Activated naive CD4-positive, alpha-beta T cell treated with anti-CD3 and anti-CD28 coated beads, Interleukin-2, amount 50 U/mL, for 24 hours (primary cell): ENCODE measurements around the gene SLC6A3.
"Not testable (repeated sequence)": the region's sequence is repeated elsewhere in the genome, so short reads cannot be mapped to it uniquely, and the experiment has no call there.

ENCODE experiments used
- H3K27ac Mint-ChIP-seq: one replicate; pipeline ENCODE4 v1.8.0; 2021; ENCODE audit warnings: mild to moderate bottlenecking, mixed read lengths
- H3K27me3 Mint-ChIP-seq: one replicate; pipeline ENCODE4 v1.8.0; 2021; ENCODE audit warnings: mixed read lengths
- H3K36me3 Mint-ChIP-seq: one replicate; pipeline ENCODE4 v1.8.0; 2021; ENCODE audit warnings: mixed read lengths
- H3K4me1 Mint-ChIP-seq: one replicate; pipeline ENCODE4 v1.8.0; 2021; ENCODE audit warnings: mixed read lengths
- H3K4me3 Mint-ChIP-seq: one replicate; pipeline ENCODE4 v1.8.0; 2021; ENCODE audit warnings: mild to moderate bottlenecking, mixed read lengths
- H3K9me3 Mint-ChIP-seq: one replicate; pipeline ENCODE4 v1.8.0; 2021; ENCODE audit warnings: mixed read lengths

SLC6A3 gene

GRCh38 chr5:1376981-1377380 is 68.3 kb downstream of the SLC6A3 start:
- H3K4me1 Mint-ChIP-seq = peaks cover 4% of the 10 kb centered on the region
- H3K36me3 Mint-ChIP-seq = no peaks in the 10 kb centered on the region
- no peak overlapping the region for H3K27ac Mint-ChIP-seq
- no peak overlapping the region for H3K4me3 Mint-ChIP-seq
- no peaks in the 10 kb centered on the region for H3K27me3 Mint-ChIP-seq
- no peaks in the 10 kb centered on the region for H3K9me3 Mint-ChIP-seq

- H3K9me3 Mint-ChIP-seq = no peaks in the 10 kb centered on the region
- H3K36me3 Mint-ChIP-seq = no peaks in the 10 kb centered on the region
- no peak overlapping the region for H3K4me3 Mint-ChIP-seq
- no peaks in the 10 kb centered on the region for H3K27me3 Mint-ChIP-seq
- H3K4me1 Mint-ChIP-seq = peaks cover 4% of the 10 kb centered on the region
- no peak overlapping the region for H3K27ac Mint-ChIP-seq
Measured at GRCh38 chr5:1375871-1376810, 69.1 kb downstream of the SLC6A3 start.

- Mint-ChIP-seq H3K9me3 (no peaks in the 10 kb centered on the region), H3K27me3 (no peaks in the 10 kb centered on the region), H3K4me3 (no peak overlapping the region), H3K36me3 (no peaks in the 10 kb centered on the region), H3K27ac (no peak overlapping the region), H3K4me1 (no peaks in the 10 kb centered on the region)
Measured at GRCh38 chr5:1374679-1375055, 70.6 kb downstream of the SLC6A3 start.

- H3K4me3 Mint-ChIP-seq = no peak overlapping the region
- no peaks in the 10 kb centered on the region for H3K27me3 Mint-ChIP-seq
- no peaks in the 10 kb centered on the region for H3K9me3 Mint-ChIP-seq
- H3K27ac Mint-ChIP-seq = no peak overlapping the region
- H3K4me1 Mint-ChIP-seq = no peaks in the 10 kb centered on the region
- no peaks in the 10 kb centered on the region for H3K36me3 Mint-ChIP-seq
Measured at GRCh38 chr5:1374030-1374678, 71.1 kb downstream of the SLC6A3 start.

- H3K27ac Mint-ChIP-seq, H3K4me3 Mint-ChIP-seq, H3K27me3 Mint-ChIP-seq, H3K4me1 Mint-ChIP-seq, H3K9me3 Mint-ChIP-seq, H3K36me3 Mint-ChIP-seq: not testable (repeated sequence)
Measured at GRCh38 chr5:1371972-1372342, 73.3 kb downstream of the SLC6A3 start.

GRCh38 chr5:1371218-1371971 is 73.8 kb downstream of the SLC6A3 start:
- no peaks in the 10 kb centered on the region for H3K27me3 Mint-ChIP-seq
- H3K4me1 Mint-ChIP-seq = no peaks in the 10 kb centered on the region
- H3K4me3 Mint-ChIP-seq = no peak overlapping the region
- no peak overlapping the region for H3K27ac Mint-ChIP-seq
- H3K9me3 Mint-ChIP-seq = no peaks in the 10 kb centered on the region
- no peaks in the 10 kb centered on the region for H3K36me3 Mint-ChIP-seq

- Mint-ChIP-seq H3K27me3 (no peaks in the 10 kb centered on the region), H3K27ac (no peak overlapping the region), H3K36me3 (no peaks in the 10 kb centered on the region)
Measured at GRCh38 chr5:1370006-1370405, 75.2 kb downstream of the SLC6A3 start.

GRCh38 chr5:1368756-1369155 is 76.5 kb downstream of the SLC6A3 start:
- no peaks in the 10 kb centered on the region for H3K4me1 Mint-ChIP-seq
- no peaks in the 10 kb centered on the region for H3K36me3 Mint-ChIP-seq
- H3K4me3 Mint-ChIP-seq = no peak overlapping the region
- H3K9me3 Mint-ChIP-seq = no peaks in the 10 kb centered on the region
- H3K27ac Mint-ChIP-seq = no peak overlapping the region
- H3K27me3 Mint-ChIP-seq = peaks cover 3% of the 10 kb centered on the region

More at GRCh38 chr5:1370006-1370405, 75.2 kb downstream of the SLC6A3 start:
- no peaks in the 10 kb centered on the region for H3K9me3 Mint-ChIP-seq
- no peaks in the 10 kb centered on the region for H3K4me1 Mint-ChIP-seq
- H3K4me3 Mint-ChIP-seq = no peak overlapping the region

- no peaks in the 10 kb centered on the region for H3K36me3 Mint-ChIP-seq
- H3K4me1 Mint-ChIP-seq = no peaks in the 10 kb centered on the region
- H3K4me3 Mint-ChIP-seq = no peak overlapping the region
- no peaks in the 10 kb centered on the region for H3K9me3 Mint-ChIP-seq
- peaks cover 4% of the 10 kb centered on the region for H3K27me3 Mint-ChIP-seq
- H3K27ac Mint-ChIP-seq = no peak overlapping the region
Measured at GRCh38 chr5:1368236-1368635, 77.0 kb downstream of the SLC6A3 start.

- Mint-ChIP-seq H3K4me3 (no peak overlapping the region), H3K9me3 (no peaks in the 10 kb centered on the region), H3K27me3 (peaks cover 5% of the 10 kb centered on the region), H3K4me1 (no peaks in the 10 kb centered on the region), H3K27ac (no peak overlapping the region), H3K36me3 (no peaks in the 10 kb centered on the region)
Measured at GRCh38 chr5:1367149-1367548, 78.1 kb downstream of the SLC6A3 start.

- peaks cover 5% of the 10 kb centered on the region for H3K27me3 Mint-ChIP-seq
- no peak overlapping the region for H3K4me3 Mint-ChIP-seq
- no peaks in the 10 kb centered on the region for H3K4me1 Mint-ChIP-seq
- no peaks in the 10 kb centered on the region for H3K36me3 Mint-ChIP-seq
- H3K27ac Mint-ChIP-seq = no peak overlapping the region
- no peaks in the 10 kb centered on the region for H3K9me3 Mint-ChIP-seq
Measured at GRCh38 chr5:1366514-1366913, 78.7 kb downstream of the SLC6A3 start.

- no peak overlapping the region for H3K27ac Mint-ChIP-seq
- no peaks in the 10 kb centered on the region for H3K9me3 Mint-ChIP-seq
- no peaks in the 10 kb centered on the region for H3K36me3 Mint-ChIP-seq
- H3K27me3 Mint-ChIP-seq = peaks cover 7% of the 10 kb centered on the region
- H3K4me1 Mint-ChIP-seq = no peaks in the 10 kb centered on the region
- no peak overlapping the region for H3K4me3 Mint-ChIP-seq
Measured at GRCh38 chr5:1364211-1364610, 81.0 kb downstream of the SLC6A3 start.

- no peak overlapping the region for H3K27ac Mint-ChIP-seq
- H3K27me3 Mint-ChIP-seq = peaks cover 7% of the 10 kb centered on the region
- no peaks in the 10 kb centered on the region for H3K36me3 Mint-ChIP-seq
- no peaks in the 10 kb centered on the region for H3K9me3 Mint-ChIP-seq
- H3K4me3 Mint-ChIP-seq = no peak overlapping the region
- H3K4me1 Mint-ChIP-seq = no peaks in the 10 kb centered on the region
Measured at GRCh38 chr5:1363581-1363980, 81.7 kb downstream of the SLC6A3 start.

- H3K27ac Mint-ChIP-seq = no peak overlapping the region
- no peak overlapping the region for H3K4me3 Mint-ChIP-seq
- H3K36me3 Mint-ChIP-seq = no peaks in the 10 kb centered on the region
- H3K27me3 Mint-ChIP-seq = peaks cover 7% of the 10 kb centered on the region
- H3K4me1 Mint-ChIP-seq = no peaks in the 10 kb centered on the region
- H3K9me3 Mint-ChIP-seq = no peaks in the 10 kb centered on the region
Measured at GRCh38 chr5:1363160-1363559, 82.1 kb downstream of the SLC6A3 start.

- Mint-ChIP-seq H3K4me3 (no peak overlapping the region), H3K4me1 (no peaks in the 10 kb centered on the region), H3K27ac (no peak overlapping the region), H3K36me3 (no peaks in the 10 kb centered on the region), H3K9me3 (no peaks in the 10 kb centered on the region), H3K27me3 (peaks cover 7% of the 10 kb centered on the region)
Measured at GRCh38 chr5:1362242-1363015, 82.8 kb downstream of the SLC6A3 start.
